Uterus (tissue), 2 donors: ENCODE measurements around the gene GBE1.

ENCODE experiments used
- CTCF ChIP-seq, 4 experiments: fragments of 200-600 bp in 2 of 4; fragments of 450-650 bp in 2 of 4; sonication (generic) in 2 of 4; IDR thresholded peaks; one replicate each; pipeline ENCODE4 v1.5.1; 2016 to 2019; ENCODE audit warnings: antibody characterized with exemption in 4 of 4, mild to moderate bottlenecking in 2 of 4, moderate library complexity in 1 of 4
- POLR2A ChIP-seq, 2 donors: fragments of 450-650 bp; IDR thresholded peaks; one replicate each; pipeline ENCODE4 v1.6.1; 2016; ENCODE audit warnings: antibody characterized with exemption in 2 of 2, mild to moderate bottlenecking in 1 of 2, moderate library complexity in 1 of 2

GRCh38 chr3:81753416-81754027 lies 7.9 kb downstream of the GBE1 start:
- TF ChIP-seq CTCF (IDR thresholded peaks at IDR 0.05) = no peak
- no peak for TF ChIP-seq POLR2A (IDR thresholded peaks at IDR 0.05)
